ENCODE data around the gene ZNF839.

- TF ChIP-seq, protein P1, sequence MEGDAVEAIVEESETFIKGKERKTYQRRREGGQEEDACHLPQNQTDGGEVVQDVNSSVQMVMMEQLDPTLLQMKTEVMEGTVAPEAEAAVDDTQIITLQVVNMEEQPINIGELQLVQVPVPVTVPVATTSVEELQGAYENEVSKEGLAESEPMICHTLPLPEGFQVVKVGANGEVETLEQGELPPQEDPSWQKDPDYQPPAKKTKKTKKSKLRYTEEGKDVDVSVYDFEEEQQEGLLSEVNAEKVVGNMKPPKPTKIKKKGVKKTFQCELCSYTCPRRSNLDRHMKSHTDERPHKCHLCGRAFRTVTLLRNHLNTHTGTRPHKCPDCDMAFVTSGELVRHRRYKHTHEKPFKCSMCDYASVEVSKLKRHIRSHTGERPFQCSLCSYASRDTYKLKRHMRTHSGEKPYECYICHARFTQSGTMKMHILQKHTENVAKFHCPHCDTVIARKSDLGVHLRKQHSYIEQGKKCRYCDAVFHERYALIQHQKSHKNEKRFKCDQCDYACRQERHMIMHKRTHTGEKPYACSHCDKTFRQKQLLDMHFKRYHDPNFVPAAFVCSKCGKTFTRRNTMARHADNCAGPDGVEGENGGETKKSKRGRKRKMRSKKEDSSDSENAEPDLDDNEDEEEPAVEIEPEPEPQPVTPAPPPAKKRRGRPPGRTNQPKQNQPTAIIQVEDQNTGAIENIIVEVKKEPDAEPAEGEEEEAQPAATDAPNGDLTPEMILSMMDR (conservative IDR thresholded peaks at IDR 0.05; ENCODE audit: low read length) = no peak
- no peak for TF ChIP-seq EZH2phosphoT487 (IDR thresholded peaks at IDR 0.05; ENCODE audit: borderline replicate concordance, low read depth, low read length)
These were observed 36.6 kb upstream of the ZNF839 start for GRCh38 chr14:102282751-102283465.
